ENCODE results near the gene CTPS2.
"Not testable (repeated sequence)": the region's sequence is repeated elsewhere in the genome, so short reads cannot be mapped to it uniquely, and the experiment has no call there.

Gene CTPS2

DNA sequence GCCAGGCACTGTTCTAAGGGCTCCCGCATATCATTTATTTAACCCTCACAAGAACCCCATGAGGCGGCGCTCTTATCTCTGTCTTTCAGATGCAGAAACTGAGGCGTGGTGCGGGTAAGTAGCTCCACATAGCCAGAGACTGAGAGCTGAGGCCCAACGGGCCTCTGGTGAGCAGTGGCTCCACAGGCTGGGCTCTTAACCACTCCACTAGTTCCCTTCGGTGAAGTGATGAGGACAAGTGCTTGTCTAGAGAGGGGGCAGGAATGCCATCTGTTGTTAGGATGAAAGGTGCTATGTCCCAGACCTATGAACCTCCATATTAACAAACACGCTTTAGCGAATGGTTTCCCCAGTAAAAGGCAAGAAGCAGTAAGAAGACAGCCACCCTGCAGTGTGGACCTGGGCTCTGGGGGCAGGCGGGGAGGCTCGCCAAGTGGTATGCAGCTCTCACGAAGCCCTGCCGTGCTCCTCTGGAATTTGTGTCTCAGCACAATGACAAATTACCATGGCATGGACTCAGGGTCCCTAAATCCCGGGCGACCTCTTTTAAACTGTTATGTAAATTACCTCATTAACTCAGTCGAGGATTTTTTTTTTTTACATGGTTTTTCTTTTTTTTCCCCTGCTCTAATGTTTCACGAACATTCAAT, 83.4 kb downstream of the CTPS2 start:
- Mint-ChIP-seq H3K4me1 (ENCODE audit: low read depth) (peaks cover 3% of the 10 kb centered on the region), H3K27me3 (ENCODE audit: low read depth) (no peaks in the 10 kb centered on the region), H3K36me3 (ENCODE audit: low read depth) (no peaks in the 10 kb centered on the region), H3K27ac (no peak overlapping the region), H3K9me3 (no peaks in the 10 kb centered on the region), H3K4me3 (no peak overlapping the region)
- DNase-seq (ENCODE audit: low spot score), result no peak

DNA sequence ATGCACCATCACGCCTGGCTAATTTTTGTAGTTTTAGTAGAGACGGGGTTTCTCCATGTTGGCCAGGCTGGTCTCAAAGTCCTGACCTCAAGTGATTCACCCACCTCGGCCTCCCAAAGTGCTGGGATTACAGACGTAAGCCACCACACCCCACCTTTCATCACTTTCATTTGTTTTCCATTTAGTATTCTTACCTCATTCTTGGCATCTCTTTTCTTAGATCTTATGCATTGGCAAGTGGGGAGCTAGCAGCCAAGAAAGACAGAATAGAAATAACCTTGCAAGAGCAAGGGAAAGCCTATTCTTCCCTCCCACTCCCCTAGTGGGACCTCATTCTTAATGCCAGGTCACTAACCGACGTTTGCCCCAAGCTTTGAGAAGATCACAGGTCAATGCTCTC, 84.0 kb downstream of the CTPS2 start:
- H3K27me3 Mint-ChIP-seq (ENCODE audit: low read depth); H3K4me3 Mint-ChIP-seq; H3K9me3 Mint-ChIP-seq; H3K4me1 Mint-ChIP-seq (ENCODE audit: low read depth); H3K27ac Mint-ChIP-seq; DNase-seq (ENCODE audit: low spot score); H3K36me3 Mint-ChIP-seq (ENCODE audit: low read depth): not testable (repeated sequence)

DNA sequence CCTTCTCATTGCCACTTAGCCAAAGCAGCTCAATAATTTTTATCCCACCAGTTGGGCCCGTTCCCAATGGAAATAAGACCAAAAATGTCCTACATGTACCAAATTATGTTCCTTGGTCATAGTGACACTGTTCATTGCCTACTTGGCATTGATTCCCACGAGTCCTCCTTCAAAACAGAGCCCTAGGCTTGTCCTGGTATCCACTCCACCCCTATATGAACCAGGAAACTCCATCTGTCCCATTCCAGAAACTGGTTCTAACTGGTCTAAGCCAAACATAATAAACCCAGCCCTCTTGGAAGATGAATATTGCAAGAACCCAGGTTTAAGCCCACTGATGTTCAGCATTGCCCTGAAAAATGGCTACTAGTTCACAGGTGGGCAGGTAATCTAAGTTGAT, 93.4 kb downstream of the CTPS2 start:
- Mint-ChIP-seq H3K9me3 (no peaks in the 10 kb centered on the region), H3K27ac (no peak overlapping the region)

DNA sequence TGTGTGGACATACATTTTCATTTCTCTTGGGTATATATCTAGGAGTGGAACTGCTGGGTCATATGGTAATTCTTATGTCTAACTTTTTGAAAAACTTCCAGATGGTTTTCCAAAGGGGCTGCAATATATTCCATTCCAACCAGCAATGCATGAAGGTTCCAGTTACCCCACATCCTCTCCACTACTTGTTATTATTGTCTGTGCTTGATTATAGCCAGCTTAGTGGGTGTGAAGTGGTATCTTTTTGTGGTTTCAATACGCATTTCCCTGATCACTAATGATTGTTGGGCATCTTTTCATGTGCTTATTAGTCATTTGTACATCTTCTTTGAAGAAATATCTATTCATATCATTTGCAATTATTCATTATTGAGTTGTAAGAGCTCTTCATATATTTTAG, 94.0 kb downstream of the CTPS2 start:
- Mint-ChIP-seq H3K9me3 (no peaks in the 10 kb centered on the region), H3K4me1 (ENCODE audit: low read depth) (no peaks in the 10 kb centered on the region), H3K4me3 (no peak overlapping the region), H3K27ac (no peak overlapping the region), H3K27me3 (ENCODE audit: low read depth) (no peaks in the 10 kb centered on the region), H3K36me3 (ENCODE audit: low read depth) (peaks cover 9% of the 10 kb centered on the region)
- no peak for DNase-seq (ENCODE audit: low spot score)

More for the DNA sequence above, 93.4 kb downstream of the CTPS2 start:
- Mint-ChIP-seq H3K4me3 (no peak overlapping the region), H3K36me3 (ENCODE audit: low read depth) (peaks cover 9% of the 10 kb centered on the region), H3K27me3 (ENCODE audit: low read depth) (no peaks in the 10 kb centered on the region), H3K4me1 (ENCODE audit: low read depth) (no peaks in the 10 kb centered on the region)
- no peak for DNase-seq (ENCODE audit: low spot score)

DNA sequence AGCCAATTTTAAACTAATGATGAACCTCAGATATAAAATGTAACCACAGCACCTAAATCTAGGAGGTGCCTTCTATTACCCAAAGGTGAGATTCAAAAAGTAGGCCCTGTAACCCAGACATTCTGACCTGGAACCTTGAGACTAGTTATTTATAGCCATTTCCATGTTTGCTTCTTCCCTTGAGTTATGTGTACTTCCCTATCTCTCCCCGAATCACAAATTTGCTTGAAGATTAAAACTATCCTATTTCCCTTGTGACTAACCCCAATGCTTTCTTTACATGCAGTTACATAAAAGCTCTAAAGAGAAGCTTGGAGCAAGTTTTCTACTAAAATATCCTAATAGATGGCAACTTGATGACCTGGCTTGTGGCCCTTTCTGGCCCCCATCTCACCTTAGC, 95.1 kb downstream of the CTPS2 start:
- H3K4me1 Mint-ChIP-seq (ENCODE audit: low read depth), result no peaks in the 10 kb centered on the region
- no peaks in the 10 kb centered on the region for H3K27me3 Mint-ChIP-seq (ENCODE audit: low read depth)
- H3K4me3 Mint-ChIP-seq, result no peak overlapping the region
- no peak for DNase-seq (ENCODE audit: low spot score)
- H3K27ac Mint-ChIP-seq, result no peak overlapping the region
- H3K9me3 Mint-ChIP-seq, result no peaks in the 10 kb centered on the region
- peaks cover 9% of the 10 kb centered on the region for H3K36me3 Mint-ChIP-seq (ENCODE audit: low read depth)

DNA sequence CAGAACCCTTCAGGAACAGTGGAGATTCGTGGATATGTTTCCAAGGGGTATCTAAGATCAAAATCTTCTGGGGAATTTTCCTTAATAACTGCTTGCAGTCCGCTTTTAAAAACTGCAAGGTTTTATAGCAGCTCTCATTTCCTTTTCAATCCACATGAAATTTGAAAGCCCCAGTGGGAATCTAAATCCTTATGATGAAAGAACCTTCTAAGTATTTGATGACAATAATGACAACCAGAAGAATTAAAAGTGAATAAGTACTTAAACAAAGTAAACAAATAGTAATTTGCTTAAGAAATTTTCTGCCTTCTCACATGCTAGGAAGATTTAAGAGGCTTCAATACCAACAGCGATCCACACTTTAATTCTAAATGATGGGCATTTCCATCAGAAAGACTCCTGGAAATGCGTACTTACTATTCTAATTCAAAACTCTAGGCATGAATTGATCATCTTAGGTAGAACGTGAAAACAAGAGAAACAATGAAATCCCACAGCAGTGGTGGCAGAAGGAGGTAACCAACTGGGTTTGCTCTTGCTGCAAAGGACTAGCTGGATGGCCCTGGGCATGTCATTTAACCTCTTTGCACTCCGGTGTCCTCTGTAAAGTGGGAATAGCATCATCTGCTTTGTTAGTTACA, 100.1 kb downstream of the CTPS2 start:
- Mint-ChIP-seq H3K9me3 (no peaks in the 10 kb centered on the region), H3K27me3 (ENCODE audit: low read depth) (no peaks in the 10 kb centered on the region), H3K27ac (no peak overlapping the region)

DNA sequence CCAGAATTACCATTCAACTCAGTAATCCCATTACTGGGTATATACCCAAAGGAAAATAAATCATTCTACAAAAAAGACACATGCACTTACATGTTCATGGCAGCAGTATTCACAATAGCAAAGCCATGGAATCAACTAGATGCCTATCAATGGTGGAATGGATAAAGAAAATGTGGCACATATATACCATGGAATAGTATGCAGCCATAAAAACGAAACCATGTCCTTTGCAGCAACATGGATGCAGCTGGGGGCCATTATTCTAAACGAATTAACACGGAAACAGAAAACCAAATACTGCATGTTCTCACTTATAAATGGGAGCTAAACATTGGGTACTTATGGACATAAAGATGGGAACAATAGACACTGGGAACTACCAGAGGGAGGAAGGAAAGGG, 101.8 kb downstream of the CTPS2 start:
- H3K4me3 Mint-ChIP-seq; H3K4me1 Mint-ChIP-seq (ENCODE audit: low read depth); H3K27ac Mint-ChIP-seq; H3K36me3 Mint-ChIP-seq (ENCODE audit: low read depth); DNase-seq (ENCODE audit: low spot score); H3K9me3 Mint-ChIP-seq; H3K27me3 Mint-ChIP-seq (ENCODE audit: low read depth): not testable (repeated sequence)

More for the DNA sequence above, 100.1 kb downstream of the CTPS2 start:
- H3K36me3 Mint-ChIP-seq (ENCODE audit: low read depth), result peaks cover 2% of the 10 kb centered on the region
- H3K4me3 Mint-ChIP-seq, result no peak overlapping the region
- peaks cover under 1% of the 10 kb centered on the region for H3K4me1 Mint-ChIP-seq (ENCODE audit: low read depth)
- DNase-seq (ENCODE audit: low spot score), result no peak

DNA sequence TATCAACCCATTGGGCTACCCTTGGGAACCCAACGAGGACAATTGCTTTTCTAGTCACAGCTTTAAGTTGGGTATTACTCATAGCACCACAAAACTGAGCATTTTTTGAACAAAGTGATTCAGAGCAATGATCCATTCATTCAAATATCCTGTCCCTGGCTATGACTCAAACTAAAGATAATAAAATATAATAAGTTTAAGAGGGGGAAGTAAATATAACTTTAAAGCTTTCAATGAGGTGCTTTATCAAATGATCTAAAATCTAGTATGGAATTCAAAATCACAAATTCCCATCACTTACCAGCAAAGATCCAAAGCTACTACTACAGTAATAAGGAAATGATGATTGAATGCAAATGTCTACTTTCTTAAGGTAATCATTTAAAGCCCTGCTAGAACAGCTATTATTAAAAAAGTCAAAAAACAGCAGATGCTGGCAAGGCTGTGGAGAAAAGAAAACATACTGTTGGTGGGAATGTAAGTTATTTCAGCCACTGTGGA, 102.3 kb downstream of the CTPS2 start:
- Mint-ChIP-seq H3K9me3 (no peaks in the 10 kb centered on the region), H3K36me3 (ENCODE audit: low read depth) (no peaks in the 10 kb centered on the region), H3K4me3 (no peak overlapping the region), H3K4me1 (ENCODE audit: low read depth) (peaks cover 3% of the 10 kb centered on the region), H3K27ac (no peak overlapping the region), H3K27me3 (ENCODE audit: low read depth) (no peaks in the 10 kb centered on the region)
- DNase-seq (ENCODE audit: low spot score), result no peak

DNA sequence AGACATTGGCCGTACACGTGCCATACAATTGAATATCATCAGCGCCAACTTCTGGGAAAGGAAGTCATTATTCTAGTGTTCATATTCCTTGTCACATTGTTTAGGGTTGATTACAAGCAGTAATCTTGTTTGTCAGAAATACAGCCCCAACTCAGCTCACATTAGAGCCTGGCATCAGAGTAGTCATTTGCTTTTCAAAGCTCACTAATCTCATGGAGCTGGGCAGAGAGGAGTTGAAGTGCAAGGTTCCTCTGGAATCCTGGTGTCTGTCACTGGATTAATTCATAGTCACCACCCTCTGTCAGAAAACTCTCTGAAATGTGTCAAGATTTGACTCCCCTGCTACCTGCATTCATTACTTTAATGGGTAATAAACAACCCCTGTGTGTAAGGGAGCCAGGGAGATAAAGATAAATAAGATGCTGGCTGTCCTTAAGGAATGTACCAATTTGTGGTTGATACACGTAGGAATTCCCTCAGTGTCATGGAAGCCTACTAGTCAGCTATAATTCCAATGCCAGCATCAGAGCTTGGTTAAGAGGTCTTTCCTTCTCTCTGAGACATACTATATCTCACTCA, 106.2 kb downstream of the CTPS2 start:
- no peak for DNase-seq (ENCODE audit: low spot score)
- Mint-ChIP-seq H3K27ac (no peak overlapping the region), H3K9me3 (no peaks in the 10 kb centered on the region), H3K36me3 (ENCODE audit: low read depth) (peaks cover 3% of the 10 kb centered on the region), H3K4me1 (ENCODE audit: low read depth) (peaks cover 14% of the 10 kb centered on the region), H3K27me3 (ENCODE audit: low read depth) (no peaks in the 10 kb centered on the region), H3K4me3 (no peak overlapping the region)

DNA sequence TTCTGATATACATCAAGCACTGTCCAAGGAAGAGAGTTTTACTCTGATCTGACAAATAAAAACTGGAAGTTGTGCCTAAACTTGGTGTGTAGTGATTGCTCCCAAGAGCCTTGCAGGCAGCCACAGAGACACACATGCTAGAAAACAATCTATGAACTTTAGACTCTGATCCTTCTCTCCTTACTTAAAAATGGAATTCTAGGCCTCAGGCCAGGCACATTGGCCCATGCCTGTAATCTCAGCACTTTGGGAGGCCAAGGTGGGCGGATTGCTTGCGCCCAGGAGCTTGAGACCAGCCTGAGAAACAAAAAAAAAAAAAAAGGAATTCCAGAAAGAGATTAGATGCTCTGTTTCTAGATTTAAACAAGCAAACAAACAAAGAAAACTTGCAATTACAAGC, 108.1 kb downstream of the CTPS2 start:
- Mint-ChIP-seq H3K4me1 (ENCODE audit: low read depth) (peaks cover 14% of the 10 kb centered on the region), H3K27ac (peak overlapping the region; percentile 94), H3K4me3 (peak overlapping the region; percentile 15), H3K27me3 (ENCODE audit: low read depth) (no peaks in the 10 kb centered on the region), H3K9me3 (no peaks in the 10 kb centered on the region), H3K36me3 (ENCODE audit: low read depth) (peaks cover 3% of the 10 kb centered on the region)
- DNase-seq (ENCODE audit: low spot score), result no peak

DNA sequence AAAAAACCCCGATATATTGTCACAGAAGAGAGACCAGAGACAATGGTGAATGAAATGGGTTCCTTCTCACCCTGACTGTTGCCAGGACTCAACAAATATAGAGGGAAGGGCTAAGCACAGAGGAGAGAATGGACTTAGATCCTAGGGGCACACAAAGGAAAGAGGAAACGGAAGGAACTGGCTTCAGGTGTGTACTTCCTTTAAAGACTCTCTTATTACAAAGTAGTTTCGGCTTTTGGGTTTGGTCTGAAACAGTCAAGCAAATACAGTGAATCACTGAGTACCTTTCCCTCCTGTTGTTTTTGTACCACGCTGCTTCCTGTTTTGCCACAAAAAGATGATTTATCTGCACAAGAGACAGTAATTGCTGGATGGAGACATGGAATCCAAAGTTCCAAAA, 108.6 kb downstream of the CTPS2 start:
- Mint-ChIP-seq H3K36me3 (ENCODE audit: low read depth) (peaks cover 3% of the 10 kb centered on the region), H3K27ac (peak overlapping the region; percentile 94), H3K4me1 (ENCODE audit: low read depth) (peaks cover 14% of the 10 kb centered on the region), H3K27me3 (ENCODE audit: low read depth) (no peaks in the 10 kb centered on the region), H3K4me3 (peak overlapping the region; percentile 77), H3K9me3 (no peaks in the 10 kb centered on the region)
- DNase-seq (ENCODE audit: low spot score), result no peak

DNA sequence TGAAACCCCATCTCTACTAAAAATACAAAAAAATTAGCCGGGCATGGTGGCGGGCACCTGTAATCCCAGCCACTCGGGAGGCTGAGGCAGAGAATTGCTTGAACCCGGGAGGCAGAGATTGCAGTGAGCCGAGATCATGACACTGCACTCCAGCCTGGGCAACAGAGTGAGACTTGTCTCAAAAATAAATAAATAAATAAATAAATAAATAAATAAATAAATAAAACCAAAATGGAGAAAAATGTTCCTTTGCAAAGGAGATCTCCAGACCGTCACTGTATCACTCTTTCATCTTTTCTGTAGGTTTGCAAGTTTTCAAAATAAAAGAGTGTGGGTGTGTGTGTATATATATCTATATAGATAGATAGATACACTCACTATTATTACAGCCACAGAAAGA, 109.2 kb downstream of the CTPS2 start:
- H3K4me3 Mint-ChIP-seq; H3K36me3 Mint-ChIP-seq (ENCODE audit: low read depth); DNase-seq (ENCODE audit: low spot score); H3K9me3 Mint-ChIP-seq; H3K27me3 Mint-ChIP-seq (ENCODE audit: low read depth): not testable (repeated sequence)
- Mint-ChIP-seq H3K4me1 (ENCODE audit: low read depth) (peaks cover 14% of the 10 kb centered on the region), H3K27ac (peak overlapping the region; percentile 94)

DNA sequence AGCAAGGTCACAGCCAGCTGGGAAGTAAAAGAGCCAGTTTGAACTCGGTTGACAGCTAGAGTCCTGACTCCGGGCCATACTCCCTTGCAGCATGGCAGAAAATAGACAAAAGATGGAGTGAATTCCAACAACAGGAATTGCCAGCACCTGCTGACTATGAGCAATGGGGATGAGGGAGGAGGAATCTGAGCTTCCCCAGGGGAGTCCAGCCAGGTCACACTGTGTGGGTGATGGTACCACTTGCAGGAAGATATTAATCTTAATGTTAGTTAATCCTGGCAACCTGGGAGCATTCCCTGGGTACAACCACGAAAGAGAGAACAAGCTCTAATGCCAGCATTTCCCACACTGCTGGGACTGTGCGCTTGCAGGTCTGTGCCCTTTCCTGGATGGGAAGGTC, 110.6 kb downstream of the CTPS2 start:
- H3K36me3 Mint-ChIP-seq (ENCODE audit: low read depth), result peaks cover 3% of the 10 kb centered on the region
- no peak for DNase-seq (ENCODE audit: low spot score)
- no peaks in the 10 kb centered on the region for H3K27me3 Mint-ChIP-seq (ENCODE audit: low read depth)
- H3K9me3 Mint-ChIP-seq, result no peaks in the 10 kb centered on the region
- H3K4me1 Mint-ChIP-seq (ENCODE audit: low read depth), result peaks cover 11% of the 10 kb centered on the region
- H3K4me3 Mint-ChIP-seq, result no peak overlapping the region
- H3K27ac Mint-ChIP-seq, result no peak overlapping the region

DNA sequence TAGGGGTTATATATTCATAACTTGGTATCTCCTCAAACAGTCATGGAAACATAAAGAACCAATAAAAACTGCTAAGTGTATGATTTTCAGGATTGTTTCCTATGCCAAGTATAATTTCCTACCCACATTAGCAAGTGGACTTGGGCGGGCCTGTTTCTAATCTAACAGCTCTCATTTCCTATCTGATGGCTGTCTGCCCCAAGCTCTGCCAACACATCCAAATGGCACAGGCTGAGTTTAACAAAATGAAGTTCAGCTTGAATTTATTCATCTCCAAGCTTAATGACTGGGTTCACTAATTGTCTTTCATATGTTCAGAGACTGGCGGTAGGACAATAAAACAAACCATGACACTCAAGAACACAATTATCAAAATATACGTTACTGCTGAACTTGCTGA, 118.0 kb downstream of the CTPS2 start:
- Mint-ChIP-seq H3K9me3 (peaks cover 5% of the 10 kb centered on the region), H3K4me3 (no peak overlapping the region), H3K27me3 (ENCODE audit: low read depth) (no peaks in the 10 kb centered on the region), H3K27ac (no peak overlapping the region), H3K4me1 (ENCODE audit: low read depth) (peaks cover 5% of the 10 kb centered on the region), H3K36me3 (ENCODE audit: low read depth) (peaks cover 6% of the 10 kb centered on the region)
- DNase-seq (ENCODE audit: low spot score), result no peak

Data from T-helper 2 cell treated with Interferon-gamma antibody and Interleukin-4, amounts not matched to agents 5 μg/mL and 100 μg/mL, for 36 hours (primary cell).